Effector CD4-positive, alpha-beta T cell (primary cell): ENCODE measurements around the gene CADM2.

Source experiments
- DNase-seq: peaks from one replicate; pipeline ENCODE4 v3.0.0-alpha.2; 2020

The CADM2 gene

GRCh38 chr3:85342915-85343314 lies 384.1 kb downstream of the CADM2 start:
- no peak for DNase-seq

DNA sequence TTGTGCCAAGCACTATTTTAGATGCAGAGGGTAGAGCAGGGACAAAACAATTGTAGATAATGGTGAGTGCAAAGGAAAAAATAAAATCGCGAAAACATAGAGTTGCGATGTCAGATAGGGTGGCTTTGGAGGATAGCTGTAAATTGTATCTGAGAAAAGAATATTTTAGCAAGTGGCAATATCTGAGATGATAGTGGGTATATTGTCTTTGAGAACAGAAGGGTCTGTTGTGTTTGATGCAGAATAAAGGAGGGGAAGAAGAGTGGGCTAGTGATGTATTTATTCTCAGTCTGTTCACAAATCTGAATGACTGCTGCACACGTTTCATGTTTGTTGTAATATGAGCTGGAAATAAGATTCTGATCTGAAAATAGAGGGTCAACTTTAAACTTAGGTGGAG lies 396.8 kb downstream of the CADM2 start:
- no peak for DNase-seq

DNA sequence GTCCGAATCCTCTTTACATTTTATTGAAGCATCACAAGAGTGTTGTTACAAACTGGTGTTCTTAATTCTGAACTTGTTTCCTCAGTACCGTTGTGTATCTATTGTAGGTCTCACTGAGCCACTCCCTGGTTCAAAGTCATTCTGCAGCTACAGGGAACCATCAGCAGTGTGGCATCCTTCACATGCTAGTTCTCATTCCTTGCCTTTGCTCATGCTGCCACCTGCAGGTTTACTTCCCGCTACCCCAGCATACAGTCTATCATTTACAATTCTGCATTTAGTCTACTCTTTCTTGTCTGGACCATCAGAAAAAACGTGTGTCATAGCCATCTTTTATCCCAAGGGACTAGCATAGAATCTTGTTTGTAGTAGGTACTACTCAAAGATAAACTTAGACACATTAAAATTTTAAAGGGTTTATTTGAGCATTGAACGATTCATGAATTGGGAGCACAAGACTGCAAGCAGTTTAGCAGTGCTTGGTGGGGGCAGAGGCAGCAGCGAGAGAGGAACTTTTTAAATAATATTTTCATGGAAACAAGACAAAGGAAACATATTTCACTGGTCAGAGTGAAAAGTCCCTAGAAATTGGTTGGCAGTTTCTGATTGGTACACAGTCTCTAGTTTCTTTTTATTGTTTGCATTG lies 402.1 kb downstream of the CADM2 start:
- DNase-seq: no peak

GRCh38 chr3:85364296-85364909 lies 405.6 kb downstream of the CADM2 start:
- DNase-seq: no peak

GRCh38 chr3:85370341-85370740 lies 411.6 kb downstream of the CADM2 start:
- no peak for DNase-seq

DNA sequence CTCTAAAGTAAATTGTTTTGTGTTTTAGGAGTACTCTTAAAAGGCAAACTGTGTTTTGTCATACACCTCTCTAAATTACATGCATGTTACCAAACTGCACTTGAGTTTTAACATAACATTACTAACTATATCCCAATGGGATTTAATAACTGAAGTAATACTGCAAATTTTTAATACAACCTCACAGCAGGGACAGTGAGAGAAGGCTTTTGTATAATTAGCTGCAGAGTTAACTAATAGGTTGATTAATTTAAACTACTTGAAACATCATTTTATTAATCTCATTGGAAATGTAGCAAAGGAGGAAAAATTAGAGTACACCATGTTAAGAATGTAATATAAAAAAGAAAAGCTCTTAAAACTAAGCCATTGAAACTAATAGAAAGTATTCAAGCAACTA lies 417.3 kb downstream of the CADM2 start:
- DNase-seq: no peak

GRCh38 chr3:85377115-85377514 lies 418.3 kb downstream of the CADM2 start:
- DNase-seq: no peak

DNA sequence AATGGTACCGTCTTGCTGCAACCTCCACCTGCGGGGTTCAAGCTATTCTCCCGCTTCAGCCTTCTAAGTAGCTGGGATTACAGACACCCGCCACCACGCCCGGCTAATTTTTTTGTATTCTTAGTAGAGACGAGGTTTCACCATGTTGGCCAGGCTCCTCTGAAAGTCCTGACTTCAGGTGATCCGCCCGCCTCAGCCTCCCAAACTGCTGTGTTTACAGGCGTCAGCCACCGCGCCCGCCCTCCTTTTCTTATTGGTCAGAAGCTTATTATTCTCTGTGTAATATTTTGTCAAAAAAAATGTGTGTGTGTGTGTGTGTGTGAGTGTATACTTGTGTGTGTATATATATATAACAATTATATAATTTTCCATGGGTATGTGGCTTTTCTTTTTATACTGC lies 425.6 kb downstream of the CADM2 start:
- no peak for DNase-seq

GRCh38 chr3:85387913-85388505 lies 429.2 kb downstream of the CADM2 start:
- no peak for DNase-seq

DNA sequence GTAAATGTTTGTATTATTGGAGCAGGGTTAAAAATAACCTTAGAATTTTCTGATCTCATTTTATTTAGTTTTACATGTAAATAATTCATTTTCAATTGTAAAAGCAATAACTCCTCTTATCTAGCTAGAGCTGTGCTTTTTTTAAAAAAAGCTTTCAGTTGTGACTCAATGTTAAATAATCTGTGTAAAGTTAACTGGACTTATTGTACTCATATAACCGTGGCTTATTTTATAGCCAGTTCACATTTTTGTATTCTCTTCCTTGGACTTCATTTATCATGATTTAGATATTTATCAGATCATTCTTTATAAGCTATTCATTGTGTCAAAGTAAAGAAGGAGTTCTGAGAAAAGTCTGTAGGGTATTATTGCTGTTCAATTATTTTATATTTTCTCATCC lies 435.6 kb downstream of the CADM2 start:
- DNase-seq: no peak

- DNase-seq: no peak
Observed at GRCh38 chr3:85397434-85397833, 438.6 kb downstream of the CADM2 start.

GRCh38 chr3:85426121-85426520 lies 467.3 kb downstream of the CADM2 start:
- DNase-seq: no peak

DNA sequence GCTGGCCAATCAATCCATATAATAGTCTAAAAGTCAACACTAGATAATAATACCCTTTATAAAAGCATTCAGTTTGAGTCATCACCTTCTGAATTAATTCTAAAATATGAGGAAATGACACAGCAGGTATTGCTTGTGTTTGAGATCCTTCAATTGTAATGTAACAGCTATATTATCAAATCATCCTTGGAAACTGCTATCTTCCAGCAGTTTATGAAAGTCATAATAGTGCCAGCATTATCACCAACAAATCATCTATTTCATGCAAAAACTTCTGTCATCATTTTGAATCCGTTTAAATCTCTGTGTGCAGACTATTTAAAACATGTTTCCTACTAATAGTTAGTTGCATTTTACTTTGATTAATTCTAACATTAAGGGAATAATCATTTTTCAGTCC lies 468.7 kb downstream of the CADM2 start:
- no peak for DNase-seq

DNA sequence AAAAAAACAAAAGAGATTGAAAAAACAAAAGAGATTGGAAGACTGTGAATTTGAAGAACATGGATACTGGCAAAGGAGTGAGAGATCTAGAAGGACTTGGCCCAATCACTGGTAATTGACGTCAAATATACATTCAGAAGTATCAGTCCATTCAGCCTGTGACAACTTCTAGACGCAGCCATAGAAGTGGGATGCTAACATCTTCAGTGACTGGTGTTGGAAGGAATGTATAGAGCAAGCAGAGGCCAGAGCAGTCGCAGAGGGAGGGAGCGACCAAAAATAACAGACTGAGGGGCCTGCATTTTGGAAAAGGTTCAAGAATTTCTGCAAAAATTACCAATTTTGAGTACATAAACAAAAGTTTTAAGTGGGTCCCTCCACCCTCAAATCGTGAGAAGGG lies 473.3 kb downstream of the CADM2 start:
- DNase-seq: no peak

DNA sequence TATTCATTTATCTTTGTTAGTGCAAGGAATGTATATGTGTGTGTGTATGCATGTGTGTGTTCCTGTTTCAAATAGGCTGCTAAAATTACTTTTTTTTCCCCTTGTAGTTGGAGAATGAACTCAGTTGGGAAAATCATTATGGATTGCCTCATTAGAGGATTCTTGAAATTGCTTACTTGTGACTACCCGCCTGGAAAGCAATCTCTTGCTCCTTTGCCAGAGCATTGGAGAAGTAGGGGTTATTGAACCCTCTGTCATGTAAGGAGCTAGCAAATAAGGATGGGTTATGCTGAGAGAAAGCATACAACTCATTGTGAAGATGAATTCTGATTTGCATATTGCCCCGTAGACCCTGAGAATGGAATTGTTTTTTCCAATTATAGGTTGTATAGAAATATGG lies 474.5 kb downstream of the CADM2 start:
- DNase-seq: no peak

DNA sequence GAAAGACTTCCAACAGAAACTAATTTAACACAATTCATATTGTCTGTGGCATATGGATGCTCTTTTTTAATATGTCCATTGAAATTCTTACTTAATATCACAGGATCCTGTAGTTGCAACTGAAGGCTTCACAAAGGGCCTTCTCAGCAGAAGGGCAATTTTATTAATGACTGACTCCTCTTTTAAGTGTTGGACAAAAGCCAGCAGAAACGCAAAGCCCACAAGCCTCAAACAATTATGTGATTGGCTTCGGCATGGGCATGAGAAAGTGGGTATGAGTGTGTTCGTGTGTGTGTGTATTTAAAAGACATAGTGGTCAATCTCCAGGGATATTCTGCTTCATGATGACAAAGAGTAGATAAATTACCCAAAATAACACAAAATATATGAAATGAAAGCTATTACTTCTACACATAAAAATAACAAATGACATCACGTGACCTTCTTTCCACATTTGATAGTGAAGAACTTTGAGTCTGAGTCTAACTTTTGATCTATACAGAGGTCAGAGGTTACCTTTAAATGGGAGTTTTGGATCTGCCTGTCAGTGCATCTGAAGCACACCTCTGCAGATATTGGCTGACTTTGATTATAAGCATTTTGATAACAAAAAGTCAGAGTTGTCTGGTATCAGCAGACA lies 496.9 kb downstream of the CADM2 start:
- DNase-seq: no peak

- no peak for DNase-seq
Observed at GRCh38 chr3:85474241-85474640, 515.5 kb downstream of the CADM2 start.

GRCh38 chr3:85475346-85475745 lies 516.6 kb downstream of the CADM2 start:
- DNase-seq: no peak

GRCh38 chr3:85476891-85477495 lies 518.2 kb downstream of the CADM2 start:
- no peak for DNase-seq

GRCh38 chr3:85481411-85482212 lies 522.8 kb downstream of the CADM2 start:
- no peak for DNase-seq

DNA sequence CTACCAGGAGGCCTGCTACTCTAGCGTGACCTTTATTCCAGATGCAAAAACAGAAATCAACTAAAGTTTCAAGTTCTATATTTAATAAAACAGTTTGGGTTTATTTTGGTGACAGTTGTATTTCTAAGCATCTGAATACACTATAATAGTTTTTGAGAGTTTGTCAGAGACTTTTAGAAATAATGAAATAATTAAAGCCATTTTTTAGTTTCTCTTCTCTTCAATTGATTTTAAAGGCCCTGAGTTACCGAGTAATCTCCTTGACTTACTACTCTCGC lies 523.4 kb downstream of the CADM2 start:
- no peak for DNase-seq

DNA sequence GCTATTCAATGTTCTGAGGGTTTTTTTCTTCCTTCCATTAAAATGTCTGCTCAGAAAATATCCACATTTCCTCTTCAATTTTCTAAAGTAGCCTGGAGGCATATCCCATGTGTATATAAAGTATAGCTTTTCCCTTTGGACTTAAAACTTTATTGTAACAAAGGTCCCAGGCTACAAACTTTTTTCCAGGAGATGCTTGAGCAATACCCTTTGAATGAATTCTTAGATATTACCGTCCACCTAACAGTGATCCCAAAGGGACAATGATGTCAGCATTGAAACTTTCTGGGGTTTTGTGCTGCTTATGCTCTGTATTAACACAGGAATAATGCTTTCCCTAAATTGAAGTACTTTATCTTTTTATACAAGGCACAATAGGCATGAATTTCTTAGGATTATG lies 525.2 kb downstream of the CADM2 start:
- DNase-seq: no peak

GRCh38 chr3:85487375-85487774 lies 528.6 kb downstream of the CADM2 start:
- DNase-seq: no peak
